ENCODE data around the gene BASP1.
"Not testable (repeated sequence)": the region's sequence is repeated elsewhere in the genome, so short reads cannot be mapped to it uniquely, and the experiment has no call there.

Gene BASP1

DNA sequence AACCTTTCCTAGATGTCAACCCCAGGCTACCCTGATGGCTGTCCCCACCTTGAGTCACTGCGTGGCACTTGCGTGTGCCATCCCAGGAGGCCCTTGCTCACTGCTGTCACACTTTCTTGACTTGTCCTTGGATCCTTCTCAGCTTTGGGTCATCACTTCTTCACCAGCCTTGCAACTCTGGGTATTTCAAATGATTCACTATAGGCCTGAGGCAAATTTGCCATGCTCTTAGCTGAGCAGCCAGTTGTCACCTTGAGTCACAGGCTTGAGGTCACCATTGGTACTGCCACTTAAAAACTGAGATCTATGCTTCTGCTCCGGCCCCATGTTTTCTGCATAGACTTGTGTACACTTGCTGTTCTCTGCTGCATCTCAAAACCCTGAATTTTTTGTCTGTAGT is 84.7 kb downstream of the BASP1 start:
- Histone ChIP-seq H3K4me1 (ENCODE audit: insufficient read depth, low read length) (no peaks in the 10 kb centered on the region; the same call in 1 of the 2 replicates), H3K9me3 (ENCODE audit: insufficient read depth, low read depth, low read length) (no peaks in the 10 kb centered on the region), H3K36me3 (ENCODE audit: insufficient read depth, low read depth, low read length) (no peaks in the 10 kb centered on the region), H3K9ac (ENCODE audit: low read depth, low read length) (no peak overlapping the region), H3K4me3 (ENCODE audit: low read length) (no peak overlapping the region), H3K27ac (ENCODE audit: low read length) (no peak overlapping the region), H3K27me3 (ENCODE audit: insufficient read depth, low read length) (no peaks in the 10 kb centered on the region)

DNA sequence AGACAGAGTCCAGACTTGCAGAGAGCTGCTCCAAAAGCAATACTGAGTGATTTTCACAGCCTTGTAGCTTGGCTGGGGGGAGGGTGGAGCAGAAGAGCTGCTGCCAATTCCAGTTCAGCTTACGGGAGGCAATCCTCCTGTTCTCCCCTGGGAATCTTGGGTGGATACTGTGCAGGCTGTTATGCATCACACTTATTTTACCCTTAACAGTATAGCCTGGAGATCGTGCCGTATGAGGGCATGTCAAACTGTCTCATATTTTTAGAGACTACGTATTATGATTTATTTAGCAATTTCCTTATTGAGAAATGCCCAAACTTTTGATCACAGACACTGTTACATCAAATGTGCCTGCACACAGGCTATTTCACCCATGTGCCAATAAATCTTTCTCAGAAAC is 85.2 kb downstream of the BASP1 start:
- Histone ChIP-seq H3K4me3 (ENCODE audit: low read length) (no peak overlapping the region), H3K27ac (ENCODE audit: low read length) (no peak overlapping the region), H3K9me3 (ENCODE audit: insufficient read depth, low read depth, low read length) (no peaks in the 10 kb centered on the region), H3K4me1 (ENCODE audit: insufficient read depth, low read length) (no peaks in the 10 kb centered on the region; the same call in 1 of the 2 replicates), H3K27me3 (ENCODE audit: insufficient read depth, low read length) (no peaks in the 10 kb centered on the region), H3K36me3 (ENCODE audit: insufficient read depth, low read depth, low read length) (no peaks in the 10 kb centered on the region), H3K9ac (ENCODE audit: low read depth, low read length) (no peak overlapping the region)

DNA sequence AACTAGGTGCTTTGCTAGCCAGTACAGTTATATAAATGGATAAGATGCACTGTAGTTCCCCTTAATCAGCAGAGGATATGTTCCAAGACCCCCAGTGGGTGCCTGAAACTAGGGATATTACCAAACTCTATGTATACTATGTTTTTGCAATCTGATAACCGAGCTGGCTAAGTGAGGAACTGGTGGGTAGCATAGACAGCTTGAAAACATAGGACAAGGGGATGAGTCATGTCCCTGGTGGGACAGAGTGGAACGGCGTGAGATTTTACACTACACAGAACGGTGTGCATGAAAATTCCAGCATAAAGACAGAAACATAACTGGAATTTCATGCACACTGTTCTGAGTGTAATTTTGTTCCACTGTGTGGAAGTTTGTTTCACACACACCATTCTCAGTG is 86.9 kb downstream of the BASP1 start:
- Histone ChIP-seq H3K4me1 (ENCODE audit: insufficient read depth, low read length) (no peaks in the 10 kb centered on the region; the same call in 1 of the 2 replicates), H3K4me3 (ENCODE audit: low read length) (no peak overlapping the region), H3K36me3 (ENCODE audit: insufficient read depth, low read depth, low read length) (no peaks in the 10 kb centered on the region), H3K9ac (ENCODE audit: low read depth, low read length) (no peak overlapping the region), H3K9me3 (ENCODE audit: insufficient read depth, low read depth, low read length) (no peaks in the 10 kb centered on the region), H3K27ac (ENCODE audit: low read length) (no peak overlapping the region), H3K27me3 (ENCODE audit: insufficient read depth, low read length) (no peaks in the 10 kb centered on the region)

DNA sequence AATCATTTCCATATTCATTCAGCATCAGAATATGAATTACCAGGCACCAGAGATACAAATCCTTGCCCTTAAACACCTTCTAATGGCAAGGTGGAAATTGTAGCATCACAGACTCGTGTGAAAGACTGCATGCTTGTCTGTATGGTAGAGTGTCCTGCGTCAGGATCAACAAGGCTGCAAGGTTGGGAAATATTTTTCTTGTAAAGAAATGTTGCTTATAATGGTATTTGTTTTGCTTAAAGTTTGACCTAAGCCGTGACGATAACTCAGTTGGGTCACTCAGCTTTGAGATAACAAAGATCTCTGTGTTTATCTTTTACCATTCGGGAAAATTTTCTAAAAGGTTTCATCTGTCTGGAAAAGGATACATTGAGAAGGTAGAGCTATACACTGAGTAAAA is 87.6 kb downstream of the BASP1 start:
- Histone ChIP-seq H3K9me3 (ENCODE audit: insufficient read depth, low read depth, low read length) (no peaks in the 10 kb centered on the region), H3K27ac (ENCODE audit: low read length) (no peak overlapping the region), H3K4me1 (ENCODE audit: insufficient read depth, low read length) (no peaks in the 10 kb centered on the region; the same call in 1 of the 2 replicates), H3K9ac (ENCODE audit: low read depth, low read length) (no peak overlapping the region), H3K27me3 (ENCODE audit: insufficient read depth, low read length) (no peaks in the 10 kb centered on the region), H3K36me3 (ENCODE audit: insufficient read depth, low read depth, low read length) (no peaks in the 10 kb centered on the region), H3K4me3 (ENCODE audit: low read length) (no peak overlapping the region)

DNA sequence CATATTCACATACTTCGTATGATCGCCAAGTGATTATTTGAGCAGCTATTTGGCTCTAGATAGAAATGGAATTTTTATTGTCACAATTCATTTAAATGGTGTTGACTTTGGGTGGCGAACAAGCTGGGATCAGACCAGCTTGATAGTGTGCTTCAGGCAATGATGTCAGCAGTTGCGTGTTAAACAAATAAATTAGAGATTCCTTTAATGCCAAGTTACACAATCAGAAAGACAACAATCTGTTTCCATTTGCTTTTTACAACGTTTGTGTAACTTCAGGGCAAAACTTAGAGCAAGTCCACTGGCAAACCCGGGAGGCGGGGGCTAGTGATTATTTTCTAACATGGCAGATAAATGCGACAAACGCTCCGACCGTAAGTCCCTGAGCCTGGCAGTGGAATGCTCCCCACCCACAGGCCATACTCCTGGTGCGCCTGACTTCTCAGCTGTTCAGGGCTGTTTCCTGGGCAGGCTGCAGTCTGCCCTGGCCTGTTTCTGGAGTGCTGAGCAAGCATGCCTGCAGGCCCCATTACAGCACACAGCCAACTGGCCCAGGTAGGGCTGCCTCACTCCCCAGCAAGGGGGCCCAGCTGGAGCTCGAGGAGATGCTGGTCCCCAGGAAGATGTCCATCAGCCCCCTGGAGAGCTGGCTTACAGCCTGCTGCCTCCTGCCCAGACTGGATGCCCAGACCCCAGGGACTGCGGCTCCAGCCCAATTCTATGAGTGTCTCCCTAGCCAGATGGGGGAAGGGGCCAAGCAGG is 88.7 kb downstream of the BASP1 start:
- Histone ChIP-seq H3K9me3 (ENCODE audit: insufficient read depth, low read depth, low read length) (no peaks in the 10 kb centered on the region), H3K27ac (ENCODE audit: low read length) (no peak overlapping the region), H3K4me1 (ENCODE audit: insufficient read depth, low read length) (no peaks in the 10 kb centered on the region; the same call in 1 of the 2 replicates), H3K36me3 (ENCODE audit: insufficient read depth, low read depth, low read length) (no peaks in the 10 kb centered on the region), H3K27me3 (ENCODE audit: insufficient read depth, low read length) (no peaks in the 10 kb centered on the region), H3K4me3 (ENCODE audit: low read length) (no peak overlapping the region), H3K9ac (ENCODE audit: low read depth, low read length) (no peak overlapping the region)

DNA sequence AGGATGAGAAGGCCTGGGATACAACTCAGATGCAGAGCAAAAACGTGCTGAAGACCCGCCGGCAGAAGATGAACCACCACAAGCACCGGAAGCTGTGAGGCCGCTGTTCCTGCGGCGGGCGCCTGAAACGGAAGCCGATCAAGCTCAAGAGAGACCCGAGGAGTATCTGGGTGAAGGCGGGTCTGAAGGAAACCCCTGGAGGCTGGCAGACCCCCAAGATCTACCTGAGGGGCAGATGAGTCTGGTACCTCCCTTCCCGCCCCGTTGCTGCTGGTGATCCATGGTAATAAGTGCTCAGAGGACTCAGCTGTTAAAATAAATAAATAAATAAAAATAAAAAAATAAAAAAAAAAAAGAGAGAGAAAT is 89.3 kb downstream of the BASP1 start:
- no peak overlapping the region for H3K27ac ChIP-seq (ENCODE audit: low read length)

DNA sequence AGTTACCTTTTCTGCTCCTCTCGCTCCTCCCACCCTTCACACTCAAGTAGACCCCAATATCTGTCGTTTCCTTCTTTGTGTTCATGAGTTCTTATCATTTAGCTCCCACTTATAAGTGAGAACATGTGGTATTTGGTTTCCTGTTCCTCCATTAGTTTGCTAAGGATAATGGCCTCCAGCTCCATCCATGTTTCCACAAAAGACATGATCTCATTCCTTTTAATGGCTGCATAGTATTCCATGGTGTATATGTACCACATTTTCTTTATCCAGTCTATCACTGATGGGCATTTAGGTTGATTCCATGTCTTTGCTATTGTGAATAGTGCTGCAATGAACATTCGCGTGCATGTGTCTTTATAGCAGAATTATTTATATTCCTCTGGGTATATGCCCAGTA is 90.0 kb downstream of the BASP1 start:
- not testable (repeated sequence) for H3K36me3 ChIP-seq (ENCODE audit: insufficient read depth, low read depth, low read length); H3K4me1 ChIP-seq (ENCODE audit: insufficient read depth, low read length); H3K27ac ChIP-seq (ENCODE audit: low read length); H3K4me3 ChIP-seq (ENCODE audit: low read length); H3K27me3 ChIP-seq (ENCODE audit: insufficient read depth, low read length); H3K9me3 ChIP-seq (ENCODE audit: insufficient read depth, low read depth, low read length); H3K9ac ChIP-seq (ENCODE audit: low read depth, low read length)

More for the DNA sequence above, 89.3 kb downstream of the BASP1 start:
- H3K4me1 ChIP-seq (ENCODE audit: insufficient read depth, low read length): no peaks in the 10 kb centered on the region; the same call in 1 of the 2 replicates
- H3K36me3 ChIP-seq (ENCODE audit: insufficient read depth, low read depth, low read length): no peaks in the 10 kb centered on the region
- H3K9ac ChIP-seq (ENCODE audit: low read depth, low read length): no peak overlapping the region
- H3K27me3 ChIP-seq (ENCODE audit: insufficient read depth, low read length): no peaks in the 10 kb centered on the region
- no peak overlapping the region for H3K4me3 ChIP-seq (ENCODE audit: low read length)
- H3K9me3 ChIP-seq (ENCODE audit: insufficient read depth, low read depth, low read length): no peaks in the 10 kb centered on the region

DNA sequence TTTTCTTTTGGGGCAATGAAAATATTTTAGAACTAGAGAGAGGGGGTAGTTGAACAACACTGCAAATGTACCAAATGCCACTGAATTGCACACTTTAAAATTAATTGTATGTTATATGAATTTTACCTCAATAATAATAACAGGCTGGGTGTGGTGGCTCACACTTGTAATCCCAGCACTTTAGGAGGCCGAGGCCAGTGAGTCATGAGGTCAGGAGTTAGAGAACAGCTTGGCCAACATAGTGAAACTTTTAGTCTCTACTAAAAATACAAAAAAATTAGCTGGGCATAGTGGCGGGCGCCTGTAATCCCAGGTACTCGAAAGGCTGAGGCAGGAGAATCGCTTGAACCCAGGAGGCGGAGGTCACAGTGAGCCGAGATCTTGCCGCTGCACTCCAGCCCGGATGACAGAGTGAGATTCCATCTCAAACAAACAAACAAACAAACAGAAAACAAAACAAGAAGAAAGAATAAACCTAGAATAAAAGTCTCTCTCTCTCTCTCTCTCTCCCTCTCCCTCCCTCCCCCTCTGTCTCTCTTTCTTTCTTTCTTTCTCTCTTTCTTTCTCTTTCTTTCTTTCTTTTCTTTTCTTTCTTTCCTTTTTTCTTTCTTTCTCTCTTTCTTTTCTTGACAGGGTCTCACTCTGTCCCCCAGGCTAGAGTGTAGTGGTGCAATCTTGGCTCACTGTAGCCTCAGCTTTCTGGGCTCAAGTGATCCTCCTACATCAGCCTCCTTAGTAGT is 91.1 kb downstream of the BASP1 start:
- Histone ChIP-seq H3K27ac (ENCODE audit: low read length) (no peak overlapping the region), H3K4me3 (ENCODE audit: low read length) (no peak overlapping the region), H3K36me3 (ENCODE audit: insufficient read depth, low read depth, low read length) (no peaks in the 10 kb centered on the region), H3K27me3 (ENCODE audit: insufficient read depth, low read length) (no peaks in the 10 kb centered on the region), H3K9ac (ENCODE audit: low read depth, low read length) (no peak overlapping the region), H3K4me1 (ENCODE audit: insufficient read depth, low read length) (no peaks in the 10 kb centered on the region; the same call in 1 of the 2 replicates), H3K9me3 (ENCODE audit: insufficient read depth, low read depth, low read length) (no peaks in the 10 kb centered on the region)

DNA sequence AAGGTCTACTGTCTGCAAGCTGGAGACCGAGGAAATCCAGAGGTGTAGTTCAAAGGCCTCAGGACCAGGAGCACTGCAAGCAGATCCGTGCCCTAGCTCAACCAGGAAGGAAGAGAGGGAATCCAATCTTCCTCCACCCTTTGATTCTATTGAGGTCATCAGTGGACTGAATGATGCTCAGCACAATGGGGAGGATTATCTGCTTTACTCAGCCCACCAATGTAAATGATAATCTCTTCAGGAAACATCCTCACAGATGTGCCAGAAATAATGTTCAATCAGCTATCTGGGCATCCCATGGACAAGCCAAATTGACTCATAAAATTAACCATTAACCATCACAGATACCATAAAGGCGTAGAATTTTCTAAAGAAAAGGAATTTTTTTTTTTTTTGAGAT is 92.0 kb downstream of the BASP1 start:
- no peak overlapping the region for H3K27ac ChIP-seq (ENCODE audit: low read length)
- H3K4me3 ChIP-seq (ENCODE audit: low read length): no peak overlapping the region
- no peaks in the 10 kb centered on the region for H3K9me3 ChIP-seq (ENCODE audit: insufficient read depth, low read depth, low read length)
- H3K27me3 ChIP-seq (ENCODE audit: insufficient read depth, low read length): no peaks in the 10 kb centered on the region
- no peak overlapping the region for H3K9ac ChIP-seq (ENCODE audit: low read depth, low read length)
- no peaks in the 10 kb centered on the region; the same call in 1 of the 2 replicates for H3K4me1 ChIP-seq (ENCODE audit: insufficient read depth, low read length)
- no peaks in the 10 kb centered on the region for H3K36me3 ChIP-seq (ENCODE audit: insufficient read depth, low read depth, low read length)

DNA sequence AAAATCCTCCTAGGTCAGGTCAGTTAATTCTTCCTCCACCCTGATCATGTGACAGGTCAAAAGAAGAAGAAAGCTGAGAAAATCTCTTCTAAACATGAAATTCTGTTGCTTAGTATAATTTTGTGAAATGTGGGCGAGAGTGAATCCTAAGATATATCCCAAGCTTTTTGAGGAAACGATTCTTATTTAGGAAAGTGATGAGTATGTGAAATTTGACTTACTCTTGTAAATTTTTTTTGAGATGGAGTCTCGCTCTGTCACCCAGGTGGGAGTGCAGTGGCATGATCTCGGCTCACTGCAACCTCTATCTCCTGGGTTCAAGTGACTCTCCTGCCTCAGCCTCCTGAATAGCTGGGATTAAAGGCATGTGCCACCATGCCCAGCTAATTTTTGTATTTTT is 93.1 kb downstream of the BASP1 start:
- not testable (repeated sequence) for H3K9ac ChIP-seq (ENCODE audit: low read depth, low read length); H3K36me3 ChIP-seq (ENCODE audit: insufficient read depth, low read depth, low read length); H3K27me3 ChIP-seq (ENCODE audit: insufficient read depth, low read length); H3K9me3 ChIP-seq (ENCODE audit: insufficient read depth, low read depth, low read length); H3K4me1 ChIP-seq (ENCODE audit: insufficient read depth, low read length); H3K4me3 ChIP-seq (ENCODE audit: low read length); H3K27ac ChIP-seq (ENCODE audit: low read length)

DNA sequence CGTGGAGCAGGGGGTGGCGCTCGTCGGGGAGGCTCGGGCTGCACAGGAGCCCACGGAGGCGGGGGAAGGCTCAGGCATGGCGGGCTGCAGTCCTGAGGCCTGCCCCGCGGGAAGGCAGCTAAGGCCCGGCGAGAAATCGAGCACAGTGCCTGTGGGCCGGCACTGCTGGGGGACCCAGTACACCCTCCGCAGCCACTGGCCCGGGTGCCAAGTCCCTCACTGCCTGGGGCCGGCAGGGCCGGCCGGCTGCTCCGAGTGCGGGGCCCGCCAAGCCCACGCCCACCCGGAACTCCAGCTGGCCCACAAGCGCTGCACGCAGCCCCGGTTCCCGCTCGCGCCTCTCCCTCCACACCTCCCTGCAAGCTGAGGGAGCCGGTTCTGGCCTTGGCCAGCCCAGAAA is 94.4 kb downstream of the BASP1 start:
- not testable (repeated sequence) for H3K4me1 ChIP-seq (ENCODE audit: insufficient read depth, low read length); H3K4me3 ChIP-seq (ENCODE audit: low read length); H3K9me3 ChIP-seq (ENCODE audit: insufficient read depth, low read depth, low read length); H3K27me3 ChIP-seq (ENCODE audit: insufficient read depth, low read length); H3K27ac ChIP-seq (ENCODE audit: low read length); H3K36me3 ChIP-seq (ENCODE audit: insufficient read depth, low read depth, low read length); H3K9ac ChIP-seq (ENCODE audit: low read depth, low read length)

DNA sequence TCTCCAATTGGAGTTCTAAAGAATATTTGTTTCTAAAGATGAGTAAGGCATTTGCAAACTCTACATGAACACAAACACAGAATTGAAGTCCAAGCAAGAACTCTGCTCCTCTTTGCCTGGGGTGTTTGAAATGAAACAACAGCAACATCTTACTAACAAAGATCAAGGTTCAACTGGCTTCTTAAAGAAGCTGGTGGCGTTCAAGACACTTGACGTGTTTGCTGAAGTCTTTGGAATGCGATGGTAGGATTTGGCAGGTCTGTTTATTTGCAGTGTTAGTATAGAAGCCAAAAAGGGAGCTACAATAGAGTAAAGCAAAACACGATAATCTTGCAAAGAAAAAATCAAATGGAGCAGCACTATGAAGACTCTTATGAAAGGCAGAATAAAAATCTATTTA is 94.9 kb downstream of the BASP1 start:
- no peak overlapping the region for H3K9ac ChIP-seq (ENCODE audit: low read depth, low read length)
- no peak overlapping the region for H3K27ac ChIP-seq (ENCODE audit: low read length)
- H3K36me3 ChIP-seq (ENCODE audit: insufficient read depth, low read depth, low read length): no peaks in the 10 kb centered on the region
- no peak overlapping the region for H3K4me3 ChIP-seq (ENCODE audit: low read length)
- peaks cover 7% of the 10 kb centered on the region; the same call in 1 of the 2 replicates for H3K4me1 ChIP-seq (ENCODE audit: insufficient read depth, low read length)
- H3K9me3 ChIP-seq (ENCODE audit: insufficient read depth, low read depth, low read length): no peaks in the 10 kb centered on the region
- H3K27me3 ChIP-seq (ENCODE audit: insufficient read depth, low read length): no peaks in the 10 kb centered on the region

All from iPS-20b (cell line).